Fibroblast of skin of left quadriceps (primary cell): ENCODE measurements around the gene TUBGCP5.

Experiments used
- DNase-seq, 2 experiments: peaks; one replicate each; pipeline ENCODE4 v3.0.0-alpha.2; 2013; ENCODE audit warnings: low read depth in 2 of 2

TUBGCP5 gene

DNA sequence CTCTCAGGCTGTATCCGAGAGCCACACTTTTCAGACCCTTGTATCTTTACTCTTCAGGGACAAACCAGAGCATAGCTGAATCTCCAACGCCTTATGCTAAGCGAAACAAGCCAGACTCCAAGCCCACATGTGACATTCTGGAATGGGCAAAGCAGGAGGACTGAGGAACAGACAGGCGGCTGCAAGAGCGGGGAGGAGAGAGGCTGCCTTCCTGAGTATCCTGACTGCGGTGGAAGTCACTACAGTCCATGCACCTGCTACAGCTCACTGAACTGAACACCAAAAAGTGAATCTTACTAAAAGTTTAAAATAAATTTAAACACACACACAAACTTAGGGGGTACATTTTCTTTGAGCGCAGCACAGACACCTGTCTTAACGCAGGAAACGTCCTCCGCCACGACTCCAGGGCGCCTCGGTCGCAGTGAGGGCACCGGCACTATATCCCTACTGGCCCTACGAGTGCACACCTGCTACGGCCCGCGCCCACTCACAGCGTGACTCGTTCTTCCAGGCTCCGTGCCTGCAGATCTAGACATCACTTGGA is 60.6 kb downstream of the TUBGCP5 start:
- DNase-seq, result no peak

DNA sequence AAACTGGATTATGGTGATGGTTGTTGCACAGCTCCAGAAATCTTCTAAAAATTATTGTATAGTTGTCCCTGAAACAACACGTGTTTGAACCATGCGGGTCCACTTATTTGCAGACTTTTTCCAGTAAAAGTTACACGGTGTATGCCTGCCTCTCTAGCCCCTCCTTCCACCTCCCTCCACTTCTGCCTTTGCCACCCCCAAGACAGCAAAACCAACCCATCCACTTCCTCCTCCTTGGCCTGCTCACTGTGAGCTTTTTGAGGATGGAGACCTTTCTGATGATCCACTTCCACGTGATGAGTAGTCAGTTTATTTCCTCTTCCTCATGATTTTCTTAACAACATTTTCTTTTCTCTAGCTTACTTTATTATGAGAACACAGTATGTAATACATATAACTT is 64.6 kb downstream of the TUBGCP5 start:
- DNase-seq, result no peak

DNA sequence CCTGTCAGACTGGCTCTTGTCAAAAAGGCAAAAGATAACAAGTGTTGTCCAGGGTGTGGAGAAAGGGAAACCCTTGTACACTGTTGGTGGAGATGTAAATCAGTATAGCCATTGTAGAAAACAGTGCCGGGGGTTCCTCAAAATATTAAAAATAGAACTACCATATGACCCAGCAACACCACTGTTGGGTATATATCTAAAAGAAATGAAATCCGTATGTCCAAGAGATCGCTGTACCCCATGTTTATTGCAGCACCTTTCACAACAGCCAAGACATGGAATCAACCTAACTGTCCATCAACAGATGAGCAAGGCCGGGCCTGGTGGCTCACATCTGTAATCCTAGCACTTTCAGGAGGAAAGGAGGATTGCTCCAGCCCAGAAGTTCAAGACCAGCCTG is 65.4 kb downstream of the TUBGCP5 start:
- no peak for DNase-seq

DNA sequence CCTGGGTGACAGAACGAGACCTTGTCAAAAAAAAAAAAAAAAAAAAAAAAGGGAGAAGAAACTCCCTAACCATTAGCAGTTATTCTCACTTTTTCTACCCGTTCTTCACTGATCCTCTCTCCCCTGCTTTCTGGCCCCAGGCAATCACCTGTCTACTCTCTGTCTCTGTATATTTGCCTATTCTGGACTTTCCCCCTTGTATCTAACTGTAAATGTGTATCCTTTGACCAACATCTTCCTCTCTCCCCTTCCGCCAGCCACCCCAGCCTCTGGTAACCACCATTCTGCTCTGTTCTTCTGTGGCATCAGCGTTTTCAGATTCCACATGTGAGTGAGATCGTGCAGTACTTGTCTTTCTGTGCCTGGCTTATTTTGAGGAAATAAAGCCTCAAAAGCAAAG is 66.1 kb downstream of the TUBGCP5 start:
- no peak for DNase-seq

- no peak for DNase-seq
Measured at GRCh38 chr15:22969489-22969888, 69.9 kb downstream of the TUBGCP5 start.

DNA sequence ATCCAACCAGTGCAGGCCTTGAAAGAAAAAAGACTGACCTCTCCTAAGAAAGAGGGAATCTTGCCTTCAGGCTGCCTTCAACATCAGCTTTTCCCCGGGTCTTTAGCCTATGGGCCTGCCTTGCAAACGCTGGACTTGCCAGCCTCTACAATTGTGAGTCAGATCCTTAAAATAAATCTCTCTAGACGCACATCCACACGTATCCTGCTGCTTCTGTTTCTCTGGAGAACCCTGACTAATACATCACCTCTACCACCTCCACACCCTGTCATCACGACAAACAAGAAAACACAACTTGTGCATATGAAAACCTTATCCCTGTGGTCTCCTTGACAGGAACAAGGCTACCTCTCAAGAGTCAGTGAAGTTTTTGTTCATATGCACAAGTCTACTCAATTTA is 71.0 kb downstream of the TUBGCP5 start:
- peak; percentile 52 to 54 for DNase-seq

- DNase-seq, result no peak
Measured at GRCh38 chr15:22967084-22967770, 72.1 kb downstream of the TUBGCP5 start.

GRCh38 chr15:22966321-22967083 is 72.9 kb downstream of the TUBGCP5 start:
- DNase-seq, result no peak

GRCh38 chr15:22963641-22964040 is 75.7 kb downstream of the TUBGCP5 start:
- DNase-seq, result no peak

GRCh38 chr15:22962611-22963010 is 76.8 kb downstream of the TUBGCP5 start:
- no peak for DNase-seq

GRCh38 chr15:22961762-22962161 is 77.6 kb downstream of the TUBGCP5 start:
- DNase-seq, result no peak

- no peak for DNase-seq
Measured at GRCh38 chr15:22960556-22960955, 78.8 kb downstream of the TUBGCP5 start.

DNA sequence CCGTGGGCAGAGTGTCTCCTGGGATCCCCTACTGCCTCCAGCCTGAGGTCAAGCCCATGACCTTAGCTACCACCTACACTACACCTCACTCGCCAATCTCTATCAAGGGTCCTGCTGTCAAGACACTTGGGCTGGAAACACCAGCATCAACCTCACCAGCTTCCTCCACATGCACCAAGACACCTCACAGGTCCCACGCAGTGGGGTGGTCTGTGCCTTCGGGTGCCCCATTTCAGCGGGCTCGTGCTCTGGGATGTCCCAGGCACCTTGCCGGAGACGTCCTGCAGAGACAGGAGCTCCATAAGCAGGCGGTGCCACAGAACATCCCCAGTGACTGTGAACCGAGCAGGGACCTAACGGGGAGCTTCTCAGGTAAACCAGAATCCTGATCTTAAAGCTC is 79.2 kb downstream of the TUBGCP5 start:
- DNase-seq, result no peak

GRCh38 chr15:22959321-22960101 is 79.9 kb downstream of the TUBGCP5 start:
- no peak for DNase-seq

GRCh38 chr15:22958487-22959280 is 80.7 kb downstream of the TUBGCP5 start:
- no peak for DNase-seq

DNA sequence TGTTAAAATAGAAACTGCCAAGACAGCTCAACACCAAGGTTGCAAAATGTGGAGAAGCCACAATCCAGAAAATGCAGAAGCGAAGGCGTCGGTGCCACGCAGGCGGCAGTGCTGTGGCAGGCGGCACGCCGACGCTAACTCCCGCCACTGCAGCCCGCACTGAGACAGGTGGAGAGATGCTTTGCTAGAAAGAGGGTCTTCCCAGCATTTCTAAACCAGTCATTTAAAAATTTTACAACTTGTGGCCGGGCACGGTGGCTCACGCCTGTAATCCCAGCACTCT is 82.5 kb downstream of the TUBGCP5 start:
- no peak for DNase-seq

DNA sequence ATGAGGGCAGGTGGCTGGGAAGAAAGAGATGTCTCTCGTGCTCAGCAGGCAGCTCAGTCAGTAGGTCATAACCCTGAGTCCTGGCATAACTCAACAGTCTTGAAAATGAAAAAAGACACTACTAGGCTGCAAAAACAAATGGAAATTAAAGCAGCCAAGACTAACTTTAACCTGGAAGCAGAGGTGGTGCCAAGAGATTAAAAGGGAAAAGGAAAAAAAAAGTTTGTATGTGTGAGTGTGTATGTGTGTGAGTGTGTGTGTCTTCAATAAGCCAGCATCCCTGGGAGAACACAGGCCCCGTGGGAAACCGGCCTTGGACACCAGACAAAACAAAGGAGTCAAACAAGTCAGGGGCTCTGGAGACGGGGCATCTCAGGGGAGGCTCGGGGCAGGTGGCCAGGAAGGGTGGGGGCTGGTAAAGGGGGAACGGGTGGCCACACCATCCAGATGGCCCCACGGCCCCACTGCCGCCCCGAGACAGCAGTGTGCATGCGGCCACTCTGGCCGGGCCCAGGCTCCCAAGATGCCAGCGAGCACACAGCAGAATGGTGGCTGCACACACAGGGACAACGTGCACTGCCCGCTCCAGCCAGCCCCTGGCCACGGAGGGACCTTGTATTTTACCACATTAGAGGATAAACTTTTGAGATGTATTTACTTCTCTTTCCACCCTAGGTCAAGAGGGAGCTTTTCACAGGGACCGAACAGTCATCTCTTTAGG is 83.0 kb downstream of the TUBGCP5 start:
- DNase-seq, result no peak

DNA sequence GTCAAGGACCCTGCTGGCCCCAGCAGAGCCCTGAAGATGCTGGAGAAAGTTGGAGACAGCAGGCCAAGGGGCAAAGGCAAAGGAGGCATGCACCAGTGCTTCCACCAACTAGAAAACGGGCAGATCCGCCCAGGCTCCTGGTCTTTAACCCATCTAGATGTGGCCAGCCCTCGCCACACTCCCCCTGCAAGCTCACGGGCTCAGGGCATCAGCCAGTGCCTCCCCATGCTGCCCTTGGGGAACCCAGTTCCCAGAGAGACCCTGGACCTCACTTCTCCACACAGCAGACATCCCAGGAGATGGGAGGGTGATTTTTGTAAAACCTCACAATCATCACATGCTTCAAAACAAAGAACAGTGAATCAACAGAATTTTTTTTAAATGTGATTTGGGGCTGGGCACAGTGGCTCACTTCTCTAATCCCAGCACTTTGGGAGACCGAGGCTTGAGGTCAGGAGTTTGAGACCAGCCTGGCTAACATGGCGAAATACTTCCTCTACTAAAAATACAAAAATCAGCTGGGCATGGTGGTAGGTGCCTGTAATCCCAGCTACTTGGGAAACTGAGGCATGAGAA is 83.7 kb downstream of the TUBGCP5 start:
- DNase-seq, result no peak

DNA sequence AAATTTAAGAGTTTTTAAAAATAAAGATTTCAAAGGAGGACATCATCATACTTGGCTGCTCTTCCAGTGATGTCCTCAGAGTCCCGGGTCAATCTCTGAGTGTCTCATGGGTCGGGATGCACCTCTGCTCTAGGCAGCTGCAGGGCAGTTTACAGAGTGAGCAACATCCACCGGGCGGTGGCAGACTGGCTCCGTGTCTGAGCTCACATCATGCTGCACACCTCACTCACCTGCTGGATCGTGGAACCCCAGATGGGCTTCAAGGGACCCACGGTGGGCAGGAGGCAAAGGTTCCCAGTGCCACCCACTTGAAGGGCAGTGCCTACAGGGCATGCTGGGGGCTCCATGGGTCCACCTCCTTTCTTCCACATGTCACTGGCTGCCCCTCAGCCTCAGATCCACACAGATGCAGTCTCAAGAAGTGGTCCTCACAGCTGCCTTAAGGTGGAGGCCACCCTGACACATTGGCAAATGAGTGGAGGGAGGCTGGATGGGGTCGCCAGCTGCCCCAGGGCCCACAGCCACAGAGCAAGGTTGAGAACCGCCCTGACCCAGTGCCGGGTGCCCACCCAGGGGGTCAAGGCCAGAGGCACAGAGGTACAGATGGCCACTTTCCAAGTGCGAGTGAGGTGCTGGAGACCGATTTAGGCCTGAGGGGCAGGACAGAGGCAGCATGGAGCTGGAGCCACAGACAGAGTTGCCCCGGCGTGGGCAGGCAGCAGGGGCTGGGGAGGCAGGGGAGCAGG is 84.4 kb downstream of the TUBGCP5 start:
- DNase-seq, result no peak

- no peak for DNase-seq
Measured at GRCh38 chr15:22954326-22954725, 85.0 kb downstream of the TUBGCP5 start.
